ENCODE measurements around the gene AGMAT.

AGMAT gene

GRCh38 chr1:15558516-15558915 is 26.3 kb downstream of the AGMAT start:
- DNase-seq: no peak

- no peak for DNase-seq
These were observed 27.3 kb downstream of the AGMAT start for GRCh38 chr1:15557594-15557993.

DNA sequence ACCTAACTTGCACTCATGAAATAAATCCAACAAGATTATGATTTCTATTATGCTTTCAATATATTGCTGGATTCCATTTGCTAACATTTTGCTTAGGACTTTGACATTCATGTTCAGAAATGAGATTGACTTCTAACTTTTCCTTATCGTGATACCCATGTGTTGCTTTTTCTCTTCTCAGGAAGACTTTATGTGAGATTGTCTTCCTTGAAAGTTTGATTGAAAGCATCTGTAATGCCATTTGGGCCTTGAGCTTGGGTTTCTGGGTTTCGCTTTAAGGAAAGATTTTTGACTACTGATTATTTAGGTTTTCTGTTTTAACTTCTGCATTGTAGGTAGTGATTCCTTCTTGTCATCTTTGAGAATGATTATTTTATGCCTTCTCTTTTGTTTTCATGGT is 27.8 kb downstream of the AGMAT start:
- no peak for DNase-seq

DNA sequence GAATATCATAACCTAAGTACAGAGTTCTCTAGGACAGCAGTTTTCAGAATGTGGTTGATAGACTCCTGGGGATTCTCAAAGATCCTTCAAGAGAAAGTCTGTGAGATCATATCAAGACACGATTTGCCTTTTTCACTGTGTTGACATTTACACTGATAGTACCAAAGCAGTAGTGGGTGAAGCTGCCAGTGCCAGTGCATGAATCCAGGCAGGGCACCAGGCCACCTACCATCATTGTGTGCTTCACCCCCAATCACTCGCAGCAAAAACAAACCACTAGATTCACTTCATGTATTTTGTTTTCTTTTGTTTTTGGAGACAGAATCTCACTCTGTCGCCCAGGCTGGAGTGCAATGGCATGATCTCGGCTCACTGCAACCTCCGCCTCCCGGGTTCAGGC is 34.3 kb downstream of the AGMAT start:
- no peak for DNase-seq

DNA sequence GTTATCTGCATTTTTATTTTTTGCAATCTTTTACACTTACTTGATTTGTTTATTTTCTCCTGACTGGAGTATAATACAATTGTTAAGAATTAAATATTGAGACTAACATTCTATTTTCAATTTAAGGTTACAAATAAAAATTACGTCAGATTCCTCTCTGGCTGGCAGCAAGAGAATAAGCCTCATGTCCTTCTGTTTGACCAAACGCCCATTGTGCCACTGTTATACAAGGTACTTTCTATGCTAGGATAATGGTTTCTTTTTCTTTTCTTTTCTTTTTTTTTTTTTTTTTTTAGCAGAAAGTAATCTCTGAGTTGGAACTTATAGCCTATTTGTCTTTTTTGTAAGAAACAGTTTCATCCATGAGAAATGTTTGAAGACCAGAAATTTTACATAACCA is 38.2 kb downstream of the AGMAT start:
- no peak for DNase-seq

DNA sequence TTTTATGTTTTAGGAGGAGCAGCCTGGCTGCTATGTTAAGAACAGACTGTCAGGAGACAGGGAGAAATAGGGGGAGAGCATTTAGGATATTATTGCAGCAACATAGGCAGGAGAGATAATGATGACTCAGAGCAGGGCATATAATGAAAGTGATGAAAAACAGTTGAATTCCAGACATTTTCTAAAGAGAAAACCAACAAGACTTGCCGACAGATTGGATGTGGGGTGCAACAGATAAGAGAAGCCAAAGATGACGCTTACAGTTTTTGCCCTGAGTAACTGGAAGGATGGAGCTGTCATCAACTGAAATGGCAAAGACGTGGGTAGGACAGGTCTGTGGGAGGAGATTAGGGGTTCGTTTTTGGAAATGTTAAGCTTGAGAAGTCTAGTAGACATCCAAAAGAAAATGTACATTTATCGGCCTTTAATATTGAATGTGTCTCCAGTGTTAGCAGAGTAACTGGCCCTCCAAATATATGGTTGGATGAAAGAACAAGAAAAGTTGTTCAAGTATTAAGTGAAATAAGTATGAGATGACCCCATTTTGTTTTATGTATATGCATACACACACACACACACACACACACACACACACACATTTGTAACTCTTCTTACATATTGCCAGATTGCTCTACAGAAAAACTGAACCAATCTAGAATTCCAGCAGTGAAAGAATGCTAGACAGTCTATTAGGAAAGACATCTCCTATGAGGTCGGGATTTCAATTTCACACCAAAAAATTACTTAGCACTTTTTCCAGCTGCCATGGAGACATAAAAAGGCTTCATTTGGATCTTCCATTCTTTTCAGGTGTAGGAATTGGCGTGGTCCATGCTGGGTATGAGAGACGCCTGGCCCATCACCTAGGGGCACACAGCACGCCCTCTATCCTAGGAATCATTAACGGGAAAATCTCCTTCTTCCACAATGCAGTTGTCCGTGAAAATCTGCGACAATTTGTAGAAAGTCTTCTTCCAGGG is 41.0 kb downstream of the AGMAT start:
- DNase-seq: no peak

- DNase-seq: no peak
These were observed 41.6 kb downstream of the AGMAT start for GRCh38 chr1:15543251-15543588.

- no peak for DNase-seq
These were observed 42.2 kb downstream of the AGMAT start for GRCh38 chr1:15542388-15543250.

- no peak for DNase-seq
These were observed 43.5 kb downstream of the AGMAT start for GRCh38 chr1:15541231-15541792.

DNA sequence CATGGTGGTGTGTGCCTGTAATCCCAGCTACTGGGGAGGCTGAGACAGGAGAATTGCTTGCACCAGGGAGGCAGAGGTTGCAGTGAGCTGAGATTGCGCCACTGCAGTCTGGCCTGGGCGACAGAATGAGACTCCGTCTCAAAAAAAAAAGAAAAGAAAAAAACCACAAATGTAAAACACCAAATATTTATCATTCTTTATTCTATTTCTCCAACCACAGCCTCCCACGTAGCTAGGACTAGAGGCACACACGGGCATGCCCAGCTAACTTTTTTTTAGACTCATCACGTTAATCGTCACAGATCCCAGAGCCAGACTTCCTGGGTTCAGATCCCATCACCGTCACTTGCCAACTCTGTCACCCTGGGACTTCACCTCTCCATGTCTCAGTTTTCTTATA is 44.7 kb downstream of the AGMAT start:
- DNase-seq: no peak

DNA sequence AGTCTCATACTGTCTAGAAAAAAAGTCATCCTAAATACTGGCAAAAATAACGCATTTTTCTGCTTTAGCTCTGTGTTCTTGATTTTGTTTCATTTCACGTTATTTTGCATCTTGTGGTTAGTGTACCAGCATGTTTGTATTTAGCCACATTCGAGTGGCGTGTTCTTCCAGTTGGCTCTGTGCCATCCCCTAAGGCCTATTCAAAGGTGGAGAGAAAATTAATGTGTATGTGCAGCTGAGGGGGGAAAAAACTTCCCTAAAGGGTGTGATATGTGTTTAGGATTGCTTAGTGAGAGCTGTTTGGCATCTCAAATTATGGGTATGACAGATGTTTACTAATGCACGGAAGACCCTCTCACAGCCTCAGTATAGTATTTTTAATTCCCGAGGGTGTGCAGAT is 46.1 kb downstream of the AGMAT start:
- DNase-seq: no peak

GRCh38 chr1:15531682-15532081 is 53.2 kb downstream of the AGMAT start:
- peak; percentile 51 for DNase-seq

DNA sequence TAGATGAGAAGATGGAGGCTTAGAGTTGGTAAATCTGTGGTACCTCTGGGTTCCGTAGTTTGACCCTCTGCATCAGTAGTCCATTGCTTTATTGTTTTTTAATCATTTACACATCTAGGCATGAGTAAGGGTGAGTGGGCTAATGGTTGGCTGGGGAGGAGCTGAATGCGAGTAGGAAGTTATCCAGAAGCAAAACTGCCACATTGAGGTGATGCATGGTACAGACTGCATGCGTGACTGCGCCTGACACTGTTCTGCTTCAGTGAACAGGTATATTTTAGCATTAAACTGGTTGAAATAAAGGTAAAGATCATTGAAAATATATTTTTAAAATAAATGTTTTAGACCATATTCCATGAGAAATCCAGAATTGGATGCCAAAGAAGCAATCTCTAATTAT is 53.8 kb downstream of the AGMAT start:
- no peak for DNase-seq

DNA sequence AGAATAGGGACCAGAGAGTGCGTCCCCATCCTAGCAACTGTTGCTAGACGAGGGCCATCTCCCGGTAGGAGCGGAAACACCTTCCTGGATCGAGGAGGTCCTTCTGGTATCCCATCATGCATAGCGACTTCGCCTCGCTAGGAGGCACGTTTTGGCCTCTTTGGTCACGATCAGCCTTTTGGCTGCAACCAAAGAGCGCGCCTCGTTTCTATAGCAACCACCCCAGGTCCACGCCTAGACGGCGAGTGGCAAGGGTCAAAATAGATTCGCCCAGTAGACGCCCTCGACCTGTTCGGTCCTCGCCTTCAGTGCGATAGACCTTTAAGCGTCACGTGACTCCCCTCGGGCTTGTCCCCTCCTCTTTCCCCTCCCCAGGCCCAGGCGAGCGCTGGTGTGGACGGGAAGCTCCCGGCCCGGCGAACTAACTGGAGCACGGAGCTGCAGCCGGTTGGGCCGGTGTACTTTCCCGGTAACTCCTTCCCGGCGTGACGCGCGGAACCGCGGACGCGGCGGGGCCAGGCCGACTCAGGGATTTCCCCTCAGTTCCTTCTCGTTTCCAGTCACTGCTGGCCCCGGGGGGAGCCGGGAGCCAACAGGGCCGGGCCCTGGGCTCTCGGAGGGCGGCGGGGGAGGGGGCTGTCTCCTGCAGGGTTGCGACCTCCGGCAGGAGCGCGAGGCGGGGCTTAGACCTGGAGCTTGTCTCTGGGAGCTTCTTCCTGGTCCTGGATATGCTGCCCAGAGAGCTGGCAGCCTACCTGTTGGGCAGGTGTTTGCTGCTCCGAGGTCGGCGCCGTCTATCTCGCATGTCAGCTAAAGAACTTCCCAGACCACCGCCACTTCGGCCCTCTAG is 58.1 kb downstream of the AGMAT start, which contains the start of gene DNAJC16:
TSS of gene DNAJC16 (plus strand) at position 359 of the 850 bp plus-strand sequence. CDS start 2,258 bp downstream, outside the sequence.
- peak; percentile 100 for DNase-seq

DNA sequence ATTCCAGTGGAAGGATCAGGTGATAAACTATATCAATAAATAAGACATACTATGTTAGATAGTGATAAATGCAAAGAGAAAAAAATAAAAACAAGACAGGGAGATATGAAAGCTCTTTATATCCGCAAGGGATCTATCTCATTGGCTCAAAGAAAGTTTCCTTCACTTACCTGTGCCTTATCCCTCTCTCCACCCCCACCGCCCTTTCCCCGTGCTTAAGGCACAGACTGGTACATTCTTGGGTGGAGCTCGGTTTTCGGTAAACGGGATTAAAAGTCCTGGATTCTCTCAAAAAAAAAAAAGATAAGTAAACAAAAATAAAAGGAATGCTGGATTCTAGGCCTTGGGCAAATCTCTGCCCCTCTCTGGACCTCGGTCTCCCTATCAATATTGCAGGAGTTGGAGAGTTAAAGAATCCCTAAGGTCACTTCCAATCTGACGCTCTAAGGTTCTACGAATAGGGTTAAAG is 58.8 kb downstream of the AGMAT start:
- DNase-seq: no peak

GRCh38 chr1:15525050-15526020 is 59.5 kb downstream of the AGMAT start:
- DNase-seq: no peak

- DNase-seq: peak; percentile 100
These were observed 60.4 kb downstream of the AGMAT start for GRCh38 chr1:15524283-15525049.

- DNase-seq: no peak
These were observed 60.9 kb downstream of the AGMAT start, which contains the start of gene CASP9 for GRCh38 chr1:15524021-15524282. CASP9 (minus strand) TSS chr1:15524215; CDS start chr1:15524200, 15 bp downstream.

DNA sequence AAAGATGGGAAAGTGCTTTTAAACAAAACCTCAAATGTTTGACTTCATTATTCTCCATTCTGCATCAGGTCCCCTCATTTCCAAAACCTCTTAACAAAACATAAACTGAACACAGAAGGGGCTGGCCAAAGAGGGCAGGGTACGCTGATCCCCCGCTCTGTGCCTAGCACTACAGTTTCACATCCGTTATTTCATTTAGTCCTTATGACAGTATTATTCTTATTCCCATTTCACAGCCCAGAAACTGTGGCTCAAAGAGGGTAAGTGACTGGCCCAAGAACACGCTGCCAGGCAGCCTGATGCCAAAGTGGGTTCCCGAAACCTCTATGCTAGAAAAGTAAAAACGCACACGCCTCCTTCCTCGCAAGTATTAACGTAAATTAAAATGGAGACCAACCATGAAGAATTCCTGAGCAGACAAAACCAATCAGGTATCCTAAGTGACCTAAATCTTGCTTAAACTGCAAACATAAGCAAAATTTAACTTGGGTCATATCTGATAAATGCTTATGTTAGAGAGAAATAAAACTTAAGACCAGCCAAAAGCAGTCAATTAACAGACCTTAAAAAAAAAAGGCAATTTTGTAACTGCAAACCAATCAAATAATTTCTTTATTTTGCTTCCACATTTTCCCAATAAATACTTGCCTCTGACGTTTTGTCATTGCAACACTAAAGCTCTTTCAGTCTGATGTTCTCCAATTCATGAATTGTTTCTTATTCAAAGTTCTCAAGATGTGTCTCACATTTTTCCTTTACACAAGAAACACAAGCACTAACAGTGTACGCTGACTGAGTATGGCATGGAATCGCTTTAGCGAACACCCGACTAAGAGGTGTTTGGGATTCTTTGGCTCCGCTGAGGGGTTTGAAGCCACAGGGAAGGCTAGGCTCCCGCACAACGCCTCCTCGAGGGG is 61.5 kb downstream of the AGMAT start:
- DNase-seq: peak; percentile 58

Measured in suppressor macrophage treated with lipopolysaccharide for 4 hours (primary cell).